IPS-18c (cell line): ENCODE results near the gene LHX3.
A peak's percentile ranks its signal among the peaks of the same experiment; 100 is the strongest.
"Not testable (repeated sequence)": the region's sequence is repeated elsewhere in the genome, so short reads cannot be mapped to it uniquely, and the experiment has no call there.

Experiments used
- H3K4me3 ChIP-seq: 2 replicates; pipeline ENCODE4 v1.7.0; 2013; ENCODE audit warnings: low read depth, mild to moderate bottlenecking, low read length, moderate library complexity; ENCODE audit not compliant: insufficient read depth
- H3K9me3 ChIP-seq: one replicate; pipeline ENCODE4 v1.6.1; 2013; ENCODE audit warnings: mild to moderate bottlenecking, low read length, moderate library complexity; ENCODE audit not compliant: control insufficient read depth, insufficient read depth

The LHX3 gene

DNA sequence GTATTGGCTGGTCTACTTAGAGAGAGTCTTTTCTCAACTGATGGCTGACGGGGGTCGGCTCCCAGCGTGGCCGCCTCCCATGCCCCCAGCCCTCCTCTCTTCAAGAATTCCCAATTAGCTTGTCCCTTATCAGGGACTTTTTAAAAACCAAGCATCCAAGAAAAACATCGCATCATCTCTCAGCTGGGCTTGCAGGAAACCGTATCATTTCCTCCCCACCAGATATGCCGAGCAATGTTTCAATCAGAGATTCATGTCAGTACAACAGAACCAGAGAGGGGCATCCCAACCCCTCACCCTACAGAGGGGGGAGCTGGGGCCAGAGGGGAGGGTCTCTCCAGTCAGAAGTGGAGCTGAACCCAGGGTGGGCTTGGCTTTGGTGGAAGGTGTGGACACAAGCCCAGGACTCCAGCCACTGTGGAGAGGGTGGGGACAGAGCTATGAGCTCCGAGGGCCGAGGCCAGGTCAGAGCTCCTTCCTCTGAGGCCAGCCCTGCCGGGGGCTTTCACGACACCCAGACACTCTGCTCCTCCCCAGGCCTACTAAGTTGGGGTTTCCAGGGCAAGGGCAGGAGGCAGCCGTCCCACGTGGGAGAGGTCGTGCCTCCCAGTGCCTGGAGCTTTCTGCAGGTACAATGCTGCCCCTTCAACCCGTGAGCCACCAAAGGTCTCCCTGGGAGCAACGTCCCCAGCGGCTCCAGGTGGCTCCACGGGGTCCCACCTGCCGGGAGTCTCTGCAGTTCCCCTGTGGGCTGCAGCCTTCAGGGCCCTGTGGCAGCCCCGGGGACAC lies 47.3 kb downstream of the LHX3 start:
- Histone ChIP-seq H3K9me3 (no peaks in the 10 kb centered on the region), H3K4me3 (no peak overlapping the region)

DNA sequence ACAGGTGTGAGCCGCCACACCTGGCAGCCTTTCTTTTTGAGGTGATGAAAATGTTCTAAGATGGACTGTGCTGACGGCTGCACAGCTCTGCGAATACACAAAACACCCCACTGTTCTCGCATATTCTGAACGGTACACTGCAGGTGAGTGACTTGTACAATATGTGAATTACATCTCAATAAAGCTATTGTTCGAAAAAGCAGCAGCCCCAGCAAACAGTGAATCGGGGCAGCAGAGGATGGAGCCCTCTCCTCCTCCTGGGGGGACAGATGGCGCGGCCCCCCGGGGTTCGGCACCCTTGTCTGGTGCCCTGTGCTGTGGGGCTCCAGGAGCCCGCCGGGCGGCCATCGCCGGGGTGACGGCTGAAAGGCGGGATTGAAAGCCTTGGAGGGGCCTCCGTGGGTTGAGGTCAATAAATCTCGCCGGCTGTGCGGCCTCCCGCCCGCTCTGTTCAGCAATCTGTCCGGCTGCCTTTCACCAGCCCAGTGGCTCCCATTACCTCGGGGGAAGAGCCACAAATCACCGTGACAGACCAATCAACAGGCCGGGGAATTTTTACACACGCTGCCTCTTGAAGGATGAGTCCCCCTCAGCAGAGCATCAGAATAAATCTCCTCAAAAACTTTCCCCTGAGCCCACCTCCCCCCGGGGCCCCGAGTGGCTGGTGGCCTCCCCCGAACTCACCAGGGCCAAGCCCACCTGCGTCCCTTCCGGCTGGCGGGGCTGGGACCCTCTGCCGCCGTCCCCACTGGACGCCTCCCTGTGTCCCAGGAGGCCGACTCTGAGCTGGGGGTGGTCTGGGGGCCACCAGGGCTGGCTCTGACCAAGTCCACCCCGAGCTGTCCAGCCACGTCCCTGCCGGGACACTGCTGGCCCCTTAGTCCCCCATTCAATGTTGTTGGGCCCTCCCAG lies 48.5 kb downstream of the LHX3 start:
- Histone ChIP-seq H3K9me3 (no peaks in the 10 kb centered on the region), H3K4me3 (no peak overlapping the region)

DNA sequence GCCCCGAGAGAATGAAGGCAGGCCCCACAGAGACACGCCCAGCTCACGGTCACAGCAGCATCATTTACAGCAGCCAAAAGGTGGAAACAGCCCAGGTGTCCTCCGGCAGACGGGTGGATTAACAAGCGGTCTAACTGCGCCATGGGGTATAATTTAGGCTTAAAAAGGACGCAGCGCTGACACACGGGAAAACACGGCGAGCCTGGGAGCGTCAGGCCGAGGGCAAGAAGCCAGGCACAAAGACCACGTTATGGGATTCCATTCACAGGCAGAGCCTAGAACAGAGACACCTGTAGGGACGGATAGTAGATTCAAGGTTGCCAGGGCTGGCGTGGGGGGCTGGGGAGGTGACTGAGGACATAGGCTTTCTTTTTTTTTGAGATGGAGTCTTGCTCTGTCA lies 49.4 kb downstream of the LHX3 start:
- no peak overlapping the region for H3K4me3 ChIP-seq
- no peaks in the 10 kb centered on the region for H3K9me3 ChIP-seq

DNA sequence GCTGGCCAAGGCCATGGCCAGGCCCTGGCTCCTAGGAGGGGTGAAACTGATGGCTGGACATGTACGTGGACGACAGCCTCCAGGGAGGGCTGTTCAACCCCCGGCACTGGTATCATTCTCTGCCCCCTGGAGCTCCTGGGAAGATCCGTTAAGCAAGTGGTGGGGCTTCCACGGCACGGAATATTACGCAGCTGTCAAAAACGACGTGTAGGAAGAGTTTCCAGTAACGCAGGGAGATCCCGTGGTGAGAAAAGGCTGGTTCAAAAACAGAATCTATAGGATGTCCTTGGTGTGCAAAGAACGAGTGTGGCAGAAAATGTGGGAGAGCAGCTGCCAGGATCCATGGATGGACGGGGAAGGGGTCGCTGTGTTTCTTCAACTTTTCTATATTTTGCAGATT lies 50.0 kb downstream of the LHX3 start:
- Histone ChIP-seq H3K4me3 (no peak overlapping the region), H3K9me3 (no peaks in the 10 kb centered on the region)

DNA sequence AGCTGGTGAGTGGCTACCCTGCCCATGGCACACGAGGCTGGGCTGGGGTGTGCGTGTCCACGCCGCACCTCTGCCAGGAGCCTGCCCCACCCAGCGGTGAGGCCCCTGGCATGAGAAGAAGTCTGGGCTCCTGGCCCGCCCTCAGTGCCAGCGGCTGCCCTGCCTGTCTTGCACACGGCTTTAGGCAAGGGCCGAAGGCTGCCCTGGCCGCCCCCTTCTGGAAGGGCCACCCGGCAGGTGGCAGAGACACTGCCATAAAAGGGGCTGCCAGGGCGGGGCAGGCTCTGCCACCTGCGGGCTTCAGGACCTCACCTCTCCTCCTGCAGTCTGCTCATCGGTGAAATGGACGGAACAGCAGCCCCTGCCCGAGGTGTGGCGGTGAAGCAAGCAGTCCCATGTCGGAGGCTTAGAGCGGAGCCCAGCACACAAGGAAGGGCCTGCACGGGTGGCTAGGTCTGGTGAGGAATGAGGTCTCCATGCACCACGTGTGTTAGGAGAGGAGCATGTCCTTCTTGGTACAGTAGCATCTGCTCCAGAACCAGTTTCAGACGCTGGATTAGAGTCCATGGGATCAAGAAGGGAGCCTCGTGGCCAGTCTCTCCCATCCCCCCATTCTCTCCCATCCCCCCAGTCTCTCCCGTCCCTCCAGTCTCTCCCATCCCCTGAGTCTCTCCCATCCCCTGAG lies 51.4 kb downstream of the LHX3 start:
- no peaks in the 10 kb centered on the region for H3K9me3 ChIP-seq
- H3K4me3 ChIP-seq, result no peak overlapping the region

DNA sequence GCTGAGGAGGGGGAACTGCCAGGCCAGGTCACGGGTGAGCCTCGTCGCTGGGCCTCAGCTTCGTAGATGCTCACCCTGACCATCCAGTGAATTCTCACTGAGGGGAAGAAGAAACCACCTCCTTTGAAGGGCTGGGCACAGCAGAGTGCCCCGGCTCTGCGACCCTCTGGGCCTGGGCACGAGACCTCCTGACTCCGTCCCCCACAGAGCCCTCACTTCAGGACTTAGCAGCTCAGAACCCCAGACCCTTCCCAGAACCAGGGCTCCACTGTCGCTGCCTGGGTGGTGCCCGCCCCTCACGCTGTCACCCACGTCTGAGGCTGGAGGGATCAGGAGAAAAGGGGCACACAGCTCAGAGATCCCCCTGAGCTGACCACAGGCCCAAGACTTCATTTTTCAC lies 52.0 kb downstream of the LHX3 start:
- no peak overlapping the region for H3K4me3 ChIP-seq
- no peaks in the 10 kb centered on the region for H3K9me3 ChIP-seq

DNA sequence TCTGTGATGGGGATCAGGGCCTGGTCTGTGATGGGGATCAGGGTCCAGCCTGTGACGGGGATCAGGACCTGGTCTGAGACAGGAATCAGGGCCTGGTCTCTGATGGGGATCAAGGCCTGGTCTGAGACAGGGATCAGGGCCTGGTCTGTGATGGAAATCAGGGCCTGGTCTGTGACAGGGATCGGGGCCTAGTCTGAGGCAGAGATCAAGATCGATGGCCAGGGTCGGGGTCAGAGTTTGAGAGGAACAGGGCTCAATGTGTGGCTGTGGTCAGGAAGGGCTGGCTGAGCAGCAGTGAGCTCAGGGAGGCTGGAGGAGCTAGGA lies 52.4 kb downstream of the LHX3 start:
- Histone ChIP-seq H3K4me3 (no peak overlapping the region), H3K9me3 (no peaks in the 10 kb centered on the region)

DNA sequence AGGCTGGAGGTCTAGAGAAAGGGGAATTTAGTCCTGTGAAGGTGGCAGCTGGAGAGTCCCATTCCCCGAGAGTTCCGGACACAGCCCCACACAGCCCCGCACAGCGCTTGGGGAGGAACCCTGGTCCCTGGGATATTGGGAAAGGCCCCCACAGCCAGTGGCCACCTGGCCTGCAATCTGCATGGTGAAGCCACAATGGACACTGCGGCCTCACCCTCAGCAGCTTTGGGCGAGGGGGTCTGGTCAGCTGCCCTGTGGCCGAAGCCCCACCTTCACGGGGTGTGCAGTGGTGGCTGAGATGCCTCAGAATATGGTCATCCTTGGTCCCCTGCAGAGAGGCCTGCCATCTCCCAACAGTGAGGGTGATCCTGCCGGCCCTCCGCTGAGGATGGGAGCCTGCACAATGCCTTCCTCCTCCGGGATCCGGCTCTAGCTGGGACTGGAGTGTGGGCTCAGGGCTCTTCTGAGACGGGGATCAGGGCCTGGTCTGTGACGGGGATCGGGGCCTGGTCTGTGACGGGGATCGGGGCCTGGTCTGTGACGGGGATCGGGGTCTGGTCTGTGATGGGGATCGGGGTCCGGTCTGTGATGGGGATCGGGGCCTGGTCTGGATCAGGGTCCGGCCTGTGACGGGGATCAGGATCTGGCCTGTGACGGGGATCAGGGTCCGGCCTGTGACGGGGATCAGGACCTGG lies 52.9 kb downstream of the LHX3 start:
- H3K4me3 ChIP-seq, result no peak overlapping the region
- no peaks in the 10 kb centered on the region for H3K9me3 ChIP-seq

DNA sequence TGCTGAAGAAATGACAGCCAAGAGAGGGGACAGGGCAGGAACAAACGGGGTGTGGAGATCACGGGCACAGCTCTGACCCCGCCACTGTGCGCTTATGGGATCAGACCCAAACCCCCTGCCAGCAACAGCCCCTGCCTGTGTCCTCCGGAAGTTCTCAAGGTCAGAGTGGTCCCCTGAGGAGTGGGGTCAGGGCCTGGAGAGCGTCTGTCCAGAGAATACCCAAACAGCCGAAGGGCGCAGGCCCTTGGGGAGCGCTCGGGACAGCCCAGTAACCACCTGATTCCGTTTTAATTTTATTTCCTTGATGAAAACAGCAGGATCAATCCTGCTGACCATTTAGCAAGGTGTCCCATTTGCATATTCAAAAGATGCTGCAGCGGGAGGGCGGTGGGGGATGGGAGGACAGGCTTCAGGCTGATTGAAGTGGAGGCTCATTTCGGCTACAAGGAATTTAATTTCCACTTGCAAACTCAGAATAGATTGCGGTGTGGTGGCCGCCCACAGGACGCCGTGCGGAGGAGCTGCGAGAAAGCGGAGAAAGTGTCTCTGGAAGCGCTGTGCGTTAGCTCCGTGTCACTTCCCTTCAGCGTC lies 53.6 kb downstream of the LHX3 start:
- peaks cover 1% of the 10 kb centered on the region for H3K9me3 ChIP-seq
- H3K4me3 ChIP-seq, result peak overlapping the region; percentile 20; the same call in 1 of the 2 replicates

DNA sequence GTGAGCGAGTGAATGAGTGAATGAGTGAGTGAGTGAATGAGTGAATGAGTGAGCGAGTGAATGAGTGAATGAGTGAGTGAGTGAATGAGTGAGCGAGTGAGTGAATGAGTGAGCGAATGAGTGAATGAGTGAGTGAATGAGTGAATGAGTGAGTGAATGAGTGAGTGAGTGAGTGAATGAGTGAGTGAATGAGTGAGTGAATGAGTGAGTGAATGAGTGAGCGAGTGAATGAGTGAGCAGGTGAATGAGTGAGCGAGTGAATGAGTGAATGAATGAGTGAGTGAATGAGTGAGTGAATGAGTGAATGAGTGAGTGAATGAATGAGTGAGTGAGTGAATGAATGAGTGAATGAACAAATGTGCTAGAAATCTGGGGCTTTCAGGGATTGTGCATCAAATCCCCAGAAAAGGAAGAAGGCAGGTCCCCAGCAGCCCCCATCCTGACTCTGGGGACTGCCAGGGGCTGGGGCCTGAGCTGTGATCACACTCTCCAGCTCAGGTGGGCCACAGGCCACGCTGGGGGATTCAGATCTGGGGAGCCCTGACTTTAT lies 54.2 kb downstream of the LHX3 start:
- not testable (repeated sequence) for H3K4me3 ChIP-seq, H3K9me3 ChIP-seq

DNA sequence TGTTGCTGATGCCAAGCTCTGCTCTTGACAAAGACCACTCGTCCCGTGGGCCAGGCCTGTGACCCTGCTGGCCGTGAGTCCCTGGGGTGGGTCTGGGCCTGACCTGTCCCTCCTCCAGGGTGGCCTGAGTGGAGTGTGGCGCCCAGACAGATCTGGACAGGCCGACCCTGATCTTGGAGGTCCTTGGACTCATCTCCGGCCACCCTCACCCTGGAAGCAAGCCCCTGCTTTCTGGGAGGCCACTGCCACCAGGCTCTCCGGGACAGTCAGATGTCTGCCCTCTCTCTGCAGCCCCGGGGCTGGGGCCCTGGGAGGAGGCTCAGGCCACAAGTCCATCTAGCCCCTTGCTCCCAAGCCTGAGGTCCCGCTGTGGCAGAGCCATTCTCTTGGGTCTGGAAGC lies 55.1 kb downstream of the LHX3 start:
- Histone ChIP-seq H3K9me3 (peaks cover 4% of the 10 kb centered on the region), H3K4me3 (no peak overlapping the region)

DNA sequence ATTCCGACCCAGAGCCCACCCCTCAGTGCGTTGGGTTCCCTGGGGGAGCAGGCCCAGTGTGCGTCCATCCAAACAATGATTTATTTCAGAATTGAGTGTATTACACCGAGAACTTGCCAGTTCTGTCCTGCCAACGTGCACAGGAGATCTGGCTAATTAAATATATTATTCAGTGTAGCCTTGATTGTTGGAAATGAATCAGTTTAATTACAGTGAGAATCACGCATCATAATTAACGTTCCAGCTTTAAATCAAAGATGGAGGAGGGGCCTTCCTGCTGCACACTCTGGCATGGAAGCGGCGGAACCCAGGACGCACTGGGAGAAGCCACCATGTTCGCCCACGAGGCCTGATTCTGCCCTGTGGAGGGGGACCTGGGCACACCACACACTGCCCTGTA lies 55.6 kb downstream of the LHX3 start:
- H3K4me3 ChIP-seq, result no peak overlapping the region
- peaks cover 4% of the 10 kb centered on the region for H3K9me3 ChIP-seq

DNA sequence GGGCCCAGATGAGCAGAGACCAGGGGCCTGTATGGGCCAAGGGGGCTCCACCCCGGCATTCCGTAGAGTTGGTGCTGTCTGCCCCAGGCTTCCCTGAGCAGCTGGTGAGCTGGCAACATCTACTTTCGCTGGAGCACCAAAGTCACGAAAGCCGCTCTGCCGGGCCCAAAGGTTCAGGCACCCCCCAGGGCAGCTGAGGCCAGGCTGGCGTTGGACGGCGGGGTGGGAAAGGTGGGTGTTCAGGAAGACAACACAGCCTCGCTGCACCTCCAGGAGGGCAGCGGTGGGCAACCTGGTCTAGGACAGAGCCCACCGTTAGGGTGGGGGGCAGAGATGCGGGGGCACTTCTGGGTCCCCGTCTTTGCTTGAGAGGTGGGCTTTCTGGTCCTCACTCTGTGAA lies 56.2 kb downstream of the LHX3 start:
- H3K4me3 ChIP-seq, result no peak overlapping the region
- peaks cover 4% of the 10 kb centered on the region for H3K9me3 ChIP-seq

DNA sequence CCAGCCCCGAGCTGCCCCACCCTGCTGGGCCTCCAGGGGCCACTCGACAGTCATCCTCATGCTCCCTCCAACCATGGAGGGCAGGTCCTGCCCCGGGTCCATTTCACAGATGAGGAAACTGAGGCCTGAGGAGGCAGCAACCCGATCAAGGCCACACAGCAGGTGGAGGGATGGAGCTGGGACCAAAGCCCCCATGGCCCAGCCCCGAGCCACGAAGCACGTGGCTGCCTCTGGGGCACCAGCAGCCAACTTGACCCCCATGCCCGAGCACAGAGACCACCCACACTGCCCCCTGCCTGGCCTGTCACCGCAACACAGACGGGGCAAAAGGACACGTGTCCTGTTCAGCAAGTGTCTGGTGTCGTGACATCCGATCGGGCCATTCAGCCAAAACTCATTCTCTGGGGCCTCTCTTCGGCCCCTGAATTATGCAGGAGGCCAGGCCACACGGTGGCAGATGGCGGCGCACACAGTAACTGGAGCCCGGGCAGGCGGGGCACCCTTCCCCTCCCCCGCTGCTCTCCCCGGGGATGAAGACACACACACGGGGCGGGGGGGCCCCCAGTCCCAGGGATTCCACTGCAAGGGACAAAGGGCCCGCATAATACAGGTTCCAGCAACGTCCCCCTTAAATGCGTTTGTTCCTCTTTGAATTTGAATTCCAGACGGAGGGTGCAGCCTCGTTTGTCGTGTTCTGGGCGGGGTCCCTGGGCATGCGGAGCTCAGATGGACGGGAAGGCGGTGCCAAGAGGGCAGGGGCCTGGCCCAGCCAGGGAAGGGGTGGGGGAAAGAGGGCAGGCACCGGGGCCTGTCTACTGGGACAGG lies 56.8 kb downstream of the LHX3 start:
- H3K4me3 ChIP-seq, result no peak overlapping the region
- H3K9me3 ChIP-seq, result peaks cover 4% of the 10 kb centered on the region

DNA sequence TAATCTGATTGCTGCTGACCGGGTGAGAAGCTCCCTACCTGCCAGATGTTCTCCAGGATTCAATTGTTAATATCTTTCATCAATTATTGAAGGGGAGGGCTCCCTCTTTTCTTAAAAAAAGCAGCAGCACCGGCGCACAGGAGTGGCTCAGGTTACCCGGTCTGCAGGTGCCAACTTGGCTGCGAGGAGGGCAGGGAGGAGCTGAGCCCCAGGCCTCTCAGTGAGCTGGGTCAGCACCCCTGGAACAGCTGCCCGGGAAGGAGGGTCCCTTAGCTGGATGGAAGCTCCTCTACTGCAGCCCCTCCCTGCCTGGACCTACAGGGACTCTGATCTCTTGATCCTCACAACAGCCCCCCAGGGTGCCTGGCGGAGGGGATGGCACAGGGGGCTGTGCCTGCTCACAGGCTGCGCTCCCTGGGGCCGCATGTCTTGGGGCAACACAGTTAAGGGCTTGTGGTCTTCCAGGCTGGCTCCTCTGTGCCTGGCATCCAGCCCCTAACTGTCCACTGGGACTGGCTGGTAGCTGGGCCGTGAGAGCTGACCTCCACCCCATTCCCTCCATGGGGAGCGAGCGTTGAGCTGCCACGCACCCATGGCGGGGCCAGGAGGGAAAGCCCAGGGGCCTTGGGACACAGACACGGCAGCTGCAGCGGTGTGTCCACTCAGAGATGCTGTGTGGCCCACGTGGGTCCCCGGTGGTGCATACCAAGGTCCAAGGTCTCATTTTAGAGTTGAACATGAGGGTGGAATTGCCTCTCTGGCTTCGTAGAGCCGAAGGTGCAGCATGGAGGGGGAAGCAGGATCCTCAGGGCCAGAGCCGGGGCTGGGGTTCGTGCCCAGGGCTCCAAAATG lies 57.7 kb downstream of the LHX3 start:
- no peak overlapping the region for H3K4me3 ChIP-seq
- peaks cover 4% of the 10 kb centered on the region for H3K9me3 ChIP-seq
